Trophoblast cell (in vitro differentiated cells and primary cell): ENCODE results near the gene WNT9B.
A peak's percentile ranks its signal among the peaks of the same experiment; 100 is the strongest.

Source experiments
- DNase-seq, 2 donors: peaks; one replicate each; pipeline ENCODE4 v3.0.0-alpha.2; 2016
- H2AFZ ChIP-seq: 2 replicates; pipeline ENCODE4 v1.6.1; 2013; ENCODE audit warnings: low read length, moderate library complexity, mild to moderate bottlenecking; ENCODE audit not compliant: insufficient read depth, poor library complexity
- H2AK5ac ChIP-seq: 2 replicates; pipeline ENCODE4 v1.6.1; 2013; ENCODE audit warnings: mild to moderate bottlenecking, low read length
- H2BK120ac ChIP-seq: 2 replicates; pipeline ENCODE4 v1.6.1; 2013; ENCODE audit warnings: low read length, mild to moderate bottlenecking, moderate library complexity; ENCODE audit not compliant: insufficient read depth, poor library complexity
- H2BK12ac ChIP-seq: 2 replicates; pipeline ENCODE4 v1.6.1; 2013; ENCODE audit warnings: mild to moderate bottlenecking, low read length, moderate library complexity
- H2BK5ac ChIP-seq: 2 replicates; pipeline ENCODE4 v1.6.1; 2013; ENCODE audit warnings: low read length, low read depth, moderate library complexity, mild to moderate bottlenecking; ENCODE audit not compliant: poor library complexity
- H3K14ac ChIP-seq: 2 replicates; pipeline ENCODE4 v1.6.1; 2013; ENCODE audit warnings: mild to moderate bottlenecking, low read length
- H3K18ac ChIP-seq: 2 replicates; pipeline ENCODE4 v1.6.1; 2013; ENCODE audit warnings: mild to moderate bottlenecking, low read length
- H3K23ac ChIP-seq: 2 replicates; pipeline ENCODE4 v1.6.1; 2013; ENCODE audit warnings: low read length
- H3K27ac ChIP-seq: 2 replicates; pipeline ENCODE4 v1.5.1; 2013; ENCODE audit warnings: low read depth, mild to moderate bottlenecking, inconsistent platforms, low read length, moderate library complexity
- H3K27me3 ChIP-seq: 2 replicates; pipeline ENCODE4 v1.6.1; 2013; ENCODE audit warnings: inconsistent platforms, mild to moderate bottlenecking, low read length, moderate library complexity; ENCODE audit not compliant: insufficient read depth
- H3K36me3 ChIP-seq, 2 experiments: 1 replicate in 1 of 2; 2 replicates in 1 of 2; pipeline ENCODE4 v1.6.1; 2013; ENCODE audit warnings: low read length in 2 of 2, mild to moderate bottlenecking in 2 of 2, moderate library complexity in 1 of 2; ENCODE audit not compliant: insufficient read depth in 2 of 2, control insufficient read depth in 1 of 2
- H3K4ac ChIP-seq: 2 replicates; pipeline ENCODE4 v1.6.1; 2013; ENCODE audit warnings: low read depth, mild to moderate bottlenecking, low read length, moderate library complexity
- H3K4me1 ChIP-seq, 2 experiments: 1 replicate in 1 of 2; 2 replicates in 1 of 2; pipeline ENCODE4 v1.6.1; 2013; ENCODE audit warnings: low read length in 2 of 2, mild to moderate bottlenecking in 2 of 2, moderate library complexity in 1 of 2; ENCODE audit not compliant: insufficient read depth in 2 of 2, control insufficient read depth in 1 of 2
- H3K4me2 ChIP-seq: 2 replicates; pipeline ENCODE4 v1.6.1; 2013; ENCODE audit warnings: inconsistent platforms, mild to moderate bottlenecking, low read length, moderate library complexity
- H3K4me3 ChIP-seq: 2 replicates; pipeline ENCODE4 v1.5.1; 2013; ENCODE audit warnings: mild to moderate bottlenecking, low read depth, low read length, inconsistent platforms
- H3K79me1 ChIP-seq: one replicate; pipeline ENCODE4 v1.6.1; 2013; ENCODE audit warnings: low read length
- H3K79me2 ChIP-seq: 2 replicates; pipeline ENCODE4 v1.6.1; 2013; ENCODE audit warnings: low read length, mild to moderate bottlenecking; ENCODE audit not compliant: control insufficient read depth, insufficient read depth, poor library complexity
- H3K9ac ChIP-seq: 2 replicates; pipeline ENCODE4 v1.6.1; 2013; ENCODE audit warnings: mild to moderate bottlenecking, low read length
- H3K9me3 ChIP-seq: 2 replicates; pipeline ENCODE4 v1.6.1; 2013; ENCODE audit warnings: low read depth, mild to moderate bottlenecking, control low read depth, inconsistent platforms, low read length; ENCODE audit not compliant: insufficient read depth
- H4K12ac ChIP-seq: 2 replicates; pipeline ENCODE4 v1.6.1; 2013; ENCODE audit warnings: low read depth, mild to moderate bottlenecking, low read length, moderate library complexity
- H4K8ac ChIP-seq: 2 replicates; pipeline ENCODE4 v1.6.1; 2013; ENCODE audit warnings: low read depth, mild to moderate bottlenecking, low read length, moderate library complexity
- H4K91ac ChIP-seq: one replicate; pipeline ENCODE4 v1.6.1; 2013; ENCODE audit warnings: low read depth, mild to moderate bottlenecking, low read length, moderate library complexity
- WGBS: extraction: QIAGEN DNeasy Blood & Tissue Kit; methylation state at CpG from one replicate; pipeline ENCODE4 v1.1.7; 2013; ENCODE audit warnings: missing lambda C conversion rate; ENCODE audit not compliant: insufficient read length, insufficient coverage; ENCODE audit errors: extremely low coverage; 5-methylcytosine and 5-hydroxymethylcytosine counted together

The WNT9B gene

DNA sequence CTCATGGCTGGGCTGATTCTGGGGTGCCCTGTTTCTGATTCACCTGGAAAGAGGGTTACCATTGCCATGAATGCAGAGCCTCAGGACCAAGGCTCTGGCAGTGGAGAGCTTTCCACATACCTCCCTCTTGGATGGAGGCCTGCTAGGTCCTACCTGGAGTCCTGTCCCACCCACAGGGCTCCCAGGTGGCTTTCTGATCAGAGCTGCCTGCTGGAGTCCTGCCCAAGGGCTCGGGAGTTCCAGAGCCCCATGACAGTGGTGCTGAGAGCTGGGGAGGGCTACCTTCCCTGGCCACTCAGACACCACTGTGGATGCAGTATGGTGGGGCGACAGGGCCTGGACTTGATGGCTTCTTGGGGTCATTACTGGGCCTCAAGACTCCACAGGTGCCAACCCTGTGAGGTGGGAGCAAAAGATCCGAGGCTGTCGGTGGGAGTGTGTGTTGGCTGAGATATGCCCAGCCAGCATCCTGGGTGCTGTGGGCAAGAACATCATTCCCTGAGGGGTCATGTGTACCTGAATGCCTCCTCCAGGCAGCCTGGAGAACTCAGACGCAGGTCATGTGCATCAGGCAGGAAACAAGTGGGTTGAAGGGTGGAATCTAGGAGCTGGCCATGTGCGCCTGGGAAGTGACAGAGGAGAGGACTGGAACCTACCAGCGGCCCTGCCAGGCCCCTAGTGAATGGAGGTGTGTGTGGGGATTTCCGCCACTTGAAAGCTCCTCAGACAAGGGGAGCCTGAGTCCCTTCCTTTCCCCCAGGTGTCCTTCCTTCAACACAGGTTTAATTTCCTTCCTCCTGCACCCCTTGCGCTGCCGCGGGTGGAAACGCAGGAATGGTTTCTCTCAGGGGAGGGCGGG is 30.6 kb upstream of the WNT9B start:
- peaks cover 18% of the 10 kb centered on the region for H3K79me1 ChIP-seq
- WGBS, result no CpG with 5 or more reads among the region's 13 CpGs
- peaks cover 38 to 41% of the 10 kb centered on the region in 2 experiments for H3K4me1 ChIP-seq

DNA sequence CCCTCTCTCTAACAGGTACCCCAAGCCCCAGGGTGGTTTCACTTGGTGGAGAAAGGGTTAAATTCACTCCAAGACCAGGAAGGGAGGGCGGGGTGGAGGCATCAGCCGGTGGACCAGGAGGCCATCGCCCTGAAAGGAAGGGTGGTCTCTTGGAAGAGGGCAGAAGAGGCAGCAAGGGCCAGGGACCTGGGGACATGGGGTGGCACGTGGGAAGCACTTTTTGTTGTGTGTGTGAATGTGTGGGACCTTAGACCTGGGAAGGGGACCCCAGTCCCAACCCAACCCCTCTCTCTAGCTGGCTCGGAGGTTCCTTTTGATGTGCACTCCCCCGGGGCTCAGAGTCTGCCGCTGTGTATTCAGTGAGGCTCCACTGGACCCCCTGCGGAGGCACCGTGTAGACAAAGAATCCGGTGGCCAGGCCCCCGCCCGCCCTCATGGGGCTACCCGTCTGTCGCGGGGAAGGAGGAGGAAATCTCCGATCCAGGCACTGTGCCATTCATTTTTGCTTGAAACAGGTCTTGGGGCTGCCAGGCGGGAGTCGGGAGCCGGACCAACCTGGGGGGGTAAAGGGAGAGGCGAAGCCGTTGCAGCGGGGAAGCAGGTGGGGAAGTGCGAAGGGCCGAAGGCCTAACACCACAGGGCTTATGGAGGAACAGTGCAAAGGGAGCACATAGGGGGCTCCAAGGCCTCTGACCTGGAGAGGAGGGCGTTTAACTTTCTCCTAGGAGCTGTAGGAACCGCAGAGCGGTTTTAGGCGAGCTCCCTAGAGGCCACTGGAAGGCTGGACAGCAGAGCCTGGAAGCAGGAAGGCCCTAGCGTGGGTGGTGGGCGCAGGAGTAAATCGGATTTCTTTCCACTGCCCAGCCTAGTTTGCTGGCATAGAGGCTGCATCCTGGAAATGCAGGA is 29.6 kb upstream of the WNT9B start:
- Histone ChIP-seq H4K12ac (no peak overlapping the region), H4K91ac (no peak overlapping the region), H3K36me3 (no peaks in the 10 kb centered on the region), H3K79me2 (peaks cover 3% of the 10 kb centered on the region), H3K79me1 (peaks cover 16% of the 10 kb centered on the region), H3K4ac (no peak overlapping the region), H3K18ac (no peak overlapping the region), H2BK12ac (no peak overlapping the region), H3K9me3 (peaks cover 10% of the 10 kb centered on the region), H3K14ac (no peak overlapping the region), H3K27ac (no peak overlapping the region), H3K4me1 (peaks cover 32 to 33% of the 10 kb centered on the region in 2 experiments), H3K27me3 (peaks cover 28% of the 10 kb centered on the region), H3K4me3 (no peak overlapping the region), H2AK5ac (no peak overlapping the region), H4K8ac (no peak overlapping the region), H2BK120ac (no peak overlapping the region), H2BK5ac (no peak overlapping the region), H3K9ac (no peak overlapping the region), H3K4me2 (no peak overlapping the region), H2AFZ (no peak overlapping the region), H3K23ac (no peak overlapping the region)
- DNase-seq, result no peak
- no CpG with 5 or more reads among the region's 31 CpGs for WGBS

More for the DNA sequence above, 30.6 kb upstream of the WNT9B start:
- H3K79me2 ChIP-seq, result peaks cover 3% of the 10 kb centered on the region
- no peak overlapping the region for H3K27ac ChIP-seq
- peak overlapping the region; percentile 9 for H2BK12ac ChIP-seq
- no peak overlapping the region for H3K23ac ChIP-seq
- no peak overlapping the region for H2BK120ac ChIP-seq
- no peak for DNase-seq
- H3K27me3 ChIP-seq, result peaks cover 28% of the 10 kb centered on the region
- peak overlapping the region; percentile 40 for H4K91ac ChIP-seq
- H3K4ac ChIP-seq, result no peak overlapping the region
- H4K8ac ChIP-seq, result no peak overlapping the region
- peaks cover 9% of the 10 kb centered on the region for H3K9me3 ChIP-seq
- H4K12ac ChIP-seq, result no peak overlapping the region
- H3K18ac ChIP-seq, result no peak overlapping the region
- H3K14ac ChIP-seq, result no peak overlapping the region
- H3K36me3 ChIP-seq, result no peaks in the 10 kb centered on the region
- no peak overlapping the region for H3K4me2 ChIP-seq
- H2AK5ac ChIP-seq, result no peak overlapping the region
- no peak overlapping the region for H3K4me3 ChIP-seq
- H2BK5ac ChIP-seq, result no peak overlapping the region
- H2AFZ ChIP-seq, result no peak overlapping the region
- H3K9ac ChIP-seq, result no peak overlapping the region

- peaks cover 13% of the 10 kb centered on the region for H3K79me1 ChIP-seq
- no peak overlapping the region for H2BK5ac ChIP-seq
- H4K91ac ChIP-seq, result no peak overlapping the region
- no peak overlapping the region for H3K9ac ChIP-seq
- no peak overlapping the region for H3K14ac ChIP-seq
- peaks cover 27 to 29% of the 10 kb centered on the region in 2 experiments for H3K4me1 ChIP-seq
- H3K18ac ChIP-seq, result no peak overlapping the region
- peaks cover 10% of the 10 kb centered on the region for H3K9me3 ChIP-seq
- H3K4me3 ChIP-seq, result no peak overlapping the region
- no peak overlapping the region for H3K23ac ChIP-seq
- H3K4ac ChIP-seq, result no peak overlapping the region
- peak overlapping the region; percentile 52 for H2BK12ac ChIP-seq
- no peak overlapping the region for H4K12ac ChIP-seq
- no peak overlapping the region for H2AK5ac ChIP-seq
- no peak overlapping the region for H3K4me2 ChIP-seq
- H2BK120ac ChIP-seq, result no peak overlapping the region
- no peak overlapping the region for H2AFZ ChIP-seq
- no peak overlapping the region for H4K8ac ChIP-seq
- no peak overlapping the region for H3K27ac ChIP-seq
- peak in 1 of 2 donors; percentile 42 for DNase-seq
- no CpG with 5 or more reads among the region's 35 CpGs for WGBS
- H3K36me3 ChIP-seq, result no peaks in the 10 kb centered on the region
- H3K79me2 ChIP-seq, result peaks cover 3% of the 10 kb centered on the region
- peaks cover 28% of the 10 kb centered on the region for H3K27me3 ChIP-seq
Measured at GRCh38 chr17:46822388-46822921, 28.9 kb upstream of the WNT9B start.

DNA sequence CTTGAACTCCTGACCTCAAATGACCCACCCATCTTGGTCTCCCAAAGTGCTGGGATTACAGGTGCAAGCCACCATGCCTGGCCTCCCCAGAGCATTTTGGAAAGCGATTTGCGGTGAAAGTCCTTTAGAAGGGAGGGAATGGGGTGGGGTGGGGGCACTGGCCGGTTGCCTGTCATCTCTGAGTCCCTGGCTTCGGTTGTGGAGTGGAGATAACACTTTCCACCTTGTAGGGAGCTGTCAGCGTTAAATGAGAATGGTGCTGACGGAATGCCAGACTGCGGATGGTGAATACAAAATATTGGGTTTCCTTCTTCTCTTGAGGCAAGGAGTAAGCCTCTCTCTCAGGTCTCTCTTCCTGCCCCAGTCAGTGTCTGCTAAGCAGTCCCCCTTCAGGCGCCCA is 27.7 kb upstream of the WNT9B start:
- Histone ChIP-seq H4K12ac (no peak overlapping the region), H4K8ac (no peak overlapping the region), H2AFZ (no peak overlapping the region), H3K79me1 (peaks cover 13% of the 10 kb centered on the region), H3K4me1 (peaks cover 24 to 29% of the 10 kb centered on the region in 2 experiments), H3K14ac (no peak overlapping the region), H3K9ac (no peak overlapping the region), H3K27ac (no peak overlapping the region), H3K23ac (no peak overlapping the region), H3K9me3 (peaks cover 10% of the 10 kb centered on the region), H2BK12ac (no peak overlapping the region), H3K4me3 (no peak overlapping the region), H3K36me3 (no peaks in the 10 kb centered on the region), H3K4me2 (no peak overlapping the region), H2BK120ac (no peak overlapping the region), H3K4ac (no peak overlapping the region), H2BK5ac (no peak overlapping the region), H3K79me2 (peaks cover 3% of the 10 kb centered on the region), H3K18ac (no peak overlapping the region), H3K27me3 (peaks cover 20% of the 10 kb centered on the region), H2AK5ac (no peak overlapping the region), H4K91ac (no peak overlapping the region)
- DNase-seq, result no peak
- no CpG with 5 or more reads among the region's 8 CpGs for WGBS
